ENCODE measurements around the gene STAC.
A peak's percentile ranks its signal among the peaks of the same experiment; 100 is the strongest.

DNA sequence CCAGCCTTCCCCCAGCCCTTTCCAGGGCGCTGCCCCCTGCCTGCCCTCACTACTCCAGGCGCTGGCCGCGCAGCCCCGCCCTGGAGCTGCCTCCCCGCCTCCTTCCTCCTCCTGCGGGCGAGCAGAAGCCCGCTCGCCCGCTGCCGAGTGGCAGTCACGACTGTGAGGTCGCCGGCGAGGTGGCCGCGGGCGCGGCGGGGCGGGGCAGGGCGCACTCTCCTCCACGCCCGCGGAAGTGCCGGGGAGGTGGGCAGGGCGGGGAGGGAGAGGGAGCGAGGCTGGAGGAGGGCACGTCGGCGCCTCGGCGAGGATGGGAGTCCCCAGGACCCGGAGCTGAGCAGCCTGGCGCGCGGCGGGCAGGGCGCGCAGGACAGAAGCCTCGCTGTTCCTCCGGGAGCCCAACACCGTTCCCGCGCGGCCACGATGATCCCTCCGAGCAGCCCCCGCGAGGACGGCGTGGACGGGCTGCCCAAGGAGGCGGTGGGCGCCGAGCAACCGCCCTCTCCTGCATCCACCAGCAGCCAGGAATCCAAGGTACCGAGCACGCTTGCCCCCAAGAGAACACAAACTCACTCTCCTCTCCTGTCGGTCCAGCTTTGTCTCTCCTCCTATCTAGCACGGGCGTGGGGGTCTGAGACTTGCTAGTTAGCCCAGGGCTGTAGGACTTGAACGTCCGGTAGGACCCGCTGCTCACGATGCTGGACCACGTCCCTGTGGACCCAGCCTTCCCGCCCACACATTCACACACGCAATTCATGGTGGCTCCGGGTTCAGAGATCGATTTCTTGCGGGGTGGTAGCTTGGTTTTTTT, at the start of gene STAC:
- TF ChIP-seq, protein P1, sequence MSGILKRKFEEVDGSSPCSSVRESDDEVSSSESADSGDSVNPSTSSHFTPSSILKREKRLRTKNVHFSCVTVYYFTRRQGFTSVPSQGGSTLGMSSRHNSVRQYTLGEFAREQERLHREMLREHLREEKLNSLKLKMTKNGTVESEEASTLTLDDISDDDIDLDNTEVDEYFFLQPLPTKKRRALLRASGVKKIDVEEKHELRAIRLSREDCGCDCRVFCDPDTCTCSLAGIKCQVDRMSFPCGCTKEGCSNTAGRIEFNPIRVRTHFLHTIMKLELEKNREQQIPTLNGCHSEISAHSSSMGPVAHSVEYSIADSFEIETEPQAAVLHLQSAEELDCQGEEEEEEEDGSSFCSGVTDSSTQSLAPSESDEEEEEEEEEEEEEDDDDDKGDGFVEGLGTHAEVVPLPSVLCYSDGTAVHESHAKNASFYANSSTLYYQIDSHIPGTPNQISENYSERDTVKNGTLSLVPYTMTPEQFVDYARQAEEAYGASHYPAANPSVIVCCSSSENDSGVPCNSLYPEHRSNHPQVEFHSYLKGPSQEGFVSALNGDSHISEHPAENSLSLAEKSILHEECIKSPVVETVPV (CRISPR knock-in tag; IDR thresholded peaks at IDR 0.05), result no peak
- TF ChIP-seq, protein P2, sequence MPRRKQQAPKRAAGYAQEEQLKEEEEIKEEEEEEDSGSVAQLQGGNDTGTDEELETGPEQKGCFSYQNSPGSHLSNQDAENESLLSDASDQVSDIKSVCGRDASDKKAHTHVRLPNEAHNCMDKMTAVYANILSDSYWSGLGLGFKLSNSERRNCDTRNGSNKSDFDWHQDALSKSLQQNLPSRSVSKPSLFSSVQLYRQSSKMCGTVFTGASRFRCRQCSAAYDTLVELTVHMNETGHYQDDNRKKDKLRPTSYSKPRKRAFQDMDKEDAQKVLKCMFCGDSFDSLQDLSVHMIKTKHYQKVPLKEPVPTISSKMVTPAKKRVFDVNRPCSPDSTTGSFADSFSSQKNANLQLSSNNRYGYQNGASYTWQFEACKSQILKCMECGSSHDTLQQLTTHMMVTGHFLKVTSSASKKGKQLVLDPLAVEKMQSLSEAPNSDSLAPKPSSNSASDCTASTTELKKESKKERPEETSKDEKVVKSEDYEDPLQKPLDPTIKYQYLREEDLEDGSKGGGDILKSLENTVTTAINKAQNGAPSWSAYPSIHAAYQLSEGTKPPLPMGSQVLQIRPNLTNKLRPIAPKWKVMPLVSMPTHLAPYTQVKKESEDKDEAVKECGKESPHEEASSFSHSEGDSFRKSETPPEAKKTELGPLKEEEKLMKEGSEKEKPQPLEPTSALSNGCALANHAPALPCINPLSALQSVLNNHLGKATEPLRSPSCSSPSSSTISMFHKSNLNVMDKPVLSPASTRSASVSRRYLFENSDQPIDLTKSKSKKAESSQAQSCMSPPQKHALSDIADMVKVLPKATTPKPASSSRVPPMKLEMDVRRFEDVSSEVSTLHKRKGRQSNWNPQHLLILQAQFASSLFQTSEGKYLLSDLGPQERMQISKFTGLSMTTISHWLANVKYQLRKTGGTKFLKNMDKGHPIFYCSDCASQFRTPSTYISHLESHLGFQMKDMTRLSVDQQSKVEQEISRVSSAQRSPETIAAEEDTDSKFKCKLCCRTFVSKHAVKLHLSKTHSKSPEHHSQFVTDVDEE (CRISPR knock-in tag; IDR thresholded peaks at IDR 0.05), result no peak
- TF ChIP-seq ZNF565 (CRISPR knock-in tag; conservative IDR thresholded peaks at IDR 0.05; ENCODE audit: low read depth), result no peak
- TF ChIP-seq ARNTL (CRISPR knock-in tag; IDR thresholded peaks at IDR 0.05; ENCODE audit: borderline replicate concordance, low read depth), result no peak
- TF ChIP-seq PATZ1 (CRISPR knock-in tag; IDR thresholded peaks at IDR 0.05; ENCODE audit: borderline replicate concordance), result no peak
- TF ChIP-seq CREB5 (CRISPR knock-in tag; IDR thresholded peaks at IDR 0.05; ENCODE audit: low read depth), result no peak
- peak; percentile 59; the same call in 1 of the 2 replicates for TF ChIP-seq ZFP3 (CRISPR knock-in tag; IDR thresholded peaks at IDR 0.05)
- TF ChIP-seq ZC3H10 (CRISPR knock-in tag; IDR thresholded peaks at IDR 0.05), result no peak
- no peak for TF ChIP-seq ESRRG (CRISPR knock-in tag; IDR thresholded peaks at IDR 0.05)
- TF ChIP-seq OSR1 (CRISPR knock-in tag; IDR thresholded peaks at IDR 0.05), result no peak
- TF ChIP-seq ZFP30 (CRISPR knock-in tag; IDR thresholded peaks at IDR 0.05), result no peak
- TF ChIP-seq CSDC2 (CRISPR knock-in tag; IDR thresholded peaks at IDR 0.05), result no peak

All from SK-N-SH treated with all-trans-retinoic acid at 6 μM for 48 hours (cell line).